Measurements from ENCODE around the gene CACNA1C. TPM values are rescaled to one million over a fixed set of nuclear protein-coding genes. Genes with fewer than 3 reads are reported as not detected.

The CACNA1C gene
- polyA plus RNA-seq, 1 of the 3 experiments (the other 2 are of a cell fraction) = 1.5 TPM

DNA sequence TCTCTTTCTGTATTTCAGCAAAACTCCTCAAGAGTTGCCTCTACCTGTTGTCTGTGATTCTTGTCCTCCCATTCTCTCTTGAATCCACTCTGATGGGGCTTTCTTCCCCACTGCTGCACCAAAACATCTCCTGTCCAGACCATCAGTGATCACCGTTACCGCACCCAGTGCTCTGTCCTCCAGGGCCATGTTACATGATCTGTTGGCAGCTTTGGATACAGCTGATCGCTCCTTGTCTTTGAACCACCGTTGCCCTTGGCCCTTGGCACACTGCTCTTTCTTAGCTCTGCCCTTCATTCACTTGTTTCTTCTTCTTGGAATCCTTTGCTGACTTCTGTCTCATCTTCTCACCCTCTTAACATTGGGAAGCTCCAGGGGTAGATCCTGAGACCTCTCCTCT, 408.3 kb downstream of the CACNA1C start:
- H3K4me3 ChIP-seq (ENCODE audit: low read depth in 2 of 2, low read length in 1 of 2) = no peak overlapping the region
- H3K36me3 ChIP-seq (replicated peaks in 1 of 2; ENCODE audit: control insufficient read depth in 1 of 2, insufficient read depth in 2 of 2, low read length in 1 of 2) = no peaks in the 10 kb centered on the region
- TF ChIP-seq REST (IDR thresholded peaks at IDR 0.05; ENCODE audit: low read depth, low read length) (no peak), FOXM1 (IDR thresholded peaks at IDR 0.05; ENCODE audit: low read depth) (no peak)
- DNase-seq = no peak
- no peak overlapping the region for H3K27ac ChIP-seq (ENCODE audit: low read depth in 2 of 2, low read length in 1 of 2)
- no peaks in the 10 kb centered on the region for H3K27me3 ChIP-seq (ENCODE audit: insufficient read depth)
- H3K9ac ChIP-seq = no peak overlapping the region
- no peaks in the 10 kb centered on the region for H3F3A ChIP-seq (replicated peaks; ENCODE audit: insufficient read depth)
- H3K79me2 ChIP-seq (ENCODE audit: insufficient read depth) = no peaks in the 10 kb centered on the region
- H3K9me2 ChIP-seq = no peaks in the 10 kb centered on the region
- H3K4me1 ChIP-seq (ENCODE audit: control insufficient read depth in 1 of 2, insufficient read depth in 2 of 2, low read depth in 1 of 2, low read length in 1 of 2) = peaks cover 0 to 10% of the 10 kb centered on the region in 2 experiments; a peak in 1 of 4 replicates
- H2AFZ ChIP-seq (ENCODE audit: low read depth) = no peak overlapping the region
- H3K9me3 ChIP-seq = no peaks in the 10 kb centered on the region
- H3K4me2 ChIP-seq = no peak overlapping the region
- POLR2A ChIA-PET = no interaction called here
- H4K20me1 ChIP-seq (ENCODE audit: insufficient read depth) = no peaks in the 10 kb centered on the region
- CTCF ChIA-PET = interaction anchor here (2.5 kb wide), 1 partner anchor 122 kb away, joined by 9 read pairs; no protein-coding TSS in a partner anchor
- 64% methylated on average over 4 of the region's 4 CpGs for WGBS (ENCODE audit: low lambda C conversion rate)

DNA sequence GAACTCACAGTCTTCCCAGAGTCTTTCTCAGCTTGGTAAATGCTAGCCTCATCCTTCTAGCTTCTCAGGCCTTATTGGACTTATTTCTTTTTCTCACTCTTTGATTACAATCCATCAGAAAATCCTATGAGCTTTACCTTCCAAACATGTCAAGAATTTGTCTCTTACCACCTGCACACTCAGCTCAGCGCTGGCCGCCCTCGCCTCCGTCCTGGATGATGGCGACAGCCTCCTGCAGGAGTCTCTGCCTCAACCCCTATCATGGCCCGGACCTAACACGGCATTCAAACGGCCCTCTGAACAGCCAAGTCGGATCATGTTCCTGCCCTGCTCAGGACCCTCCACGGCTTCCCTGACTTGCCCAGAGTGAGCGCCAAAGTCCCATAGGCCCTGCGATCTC, 408.9 kb downstream of the CACNA1C start:
- no peaks in the 10 kb centered on the region for H3K9me3 ChIP-seq
- peaks cover 0 to 10% of the 10 kb centered on the region in 2 experiments; a peak in 1 of 4 replicates for H3K4me1 ChIP-seq (ENCODE audit: control insufficient read depth in 1 of 2, insufficient read depth in 2 of 2, low read depth in 1 of 2, low read length in 1 of 2)
- no peak overlapping the region for H3K9ac ChIP-seq
- TF ChIP-seq REST (IDR thresholded peaks at IDR 0.05; ENCODE audit: low read depth, low read length) (no peak), USF2 (IDR thresholded peaks at IDR 0.05; ENCODE audit: borderline replicate concordance, low read depth, low read length) (no peak), TCF12 (IDR thresholded peaks at IDR 0.05) (no peak)
- no peaks in the 10 kb centered on the region for H3K9me2 ChIP-seq
- no peaks in the 10 kb centered on the region for H3K36me3 ChIP-seq (replicated peaks in 1 of 2; ENCODE audit: control insufficient read depth in 1 of 2, insufficient read depth in 2 of 2, low read length in 1 of 2)
- H3F3A ChIP-seq (replicated peaks; ENCODE audit: insufficient read depth) = no peaks in the 10 kb centered on the region
- no peak overlapping the region for H3K27ac ChIP-seq (ENCODE audit: low read depth in 2 of 2, low read length in 1 of 2)
- DNase-seq = no peak
- H2AFZ ChIP-seq (ENCODE audit: low read depth) = no peak overlapping the region
- H4K20me1 ChIP-seq (ENCODE audit: insufficient read depth) = no peaks in the 10 kb centered on the region
- WGBS (ENCODE audit: low lambda C conversion rate) = 83% methylated on average over 12 of the region's 12 CpGs
- no peak overlapping the region for H3K4me2 ChIP-seq
- no peaks in the 10 kb centered on the region for H3K27me3 ChIP-seq (ENCODE audit: insufficient read depth)
- ChIA-PET POLR2A (no interaction called here), CTCF (no interaction called here)
- H3K4me3 ChIP-seq (ENCODE audit: low read depth in 2 of 2, low read length in 1 of 2) = no peak overlapping the region
- H3K79me2 ChIP-seq (ENCODE audit: insufficient read depth) = no peaks in the 10 kb centered on the region
